RWPE2 (cell line): ENCODE data around the gene DNAJC27.

Experiments
- ATAC-seq: fragments of 200-7000 bp; cut with Tn5 transposase; 3 replicates; pipeline ENCODE4 v1.9.1; 2021; ENCODE audit warnings: low read depth
- DNase-seq: peaks from one replicate; pipeline ENCODE4 v3.0.0-alpha.2; 2020; ENCODE audit warnings: low spot score
- H3K27ac ChIP-seq: fragments of 450-650 bp; 2 replicates; pipeline ENCODE4 v1.5.1; 2017; ENCODE audit warnings: mild to moderate bottlenecking; ENCODE audit not compliant: poor library complexity, severe bottlenecking
- H3K27me3 ChIP-seq: fragments of 250-450 bp; sonication (Bioruptor Pico); 2 replicates; pipeline ENCODE4 v1.5.1; 2021; ENCODE audit warnings: mild to moderate bottlenecking, moderate library complexity; ENCODE audit not compliant: insufficient read depth, poor library complexity, severe bottlenecking
- H3K36me3 ChIP-seq: fragments of 250-450 bp; sonication (Bioruptor Pico); 2 replicates; pipeline ENCODE4 v1.5.1; 2020; ENCODE audit warnings: low read depth, mild to moderate bottlenecking, moderate library complexity
- H3K4me1 ChIP-seq: fragments of 250-450 bp; sonication (Bioruptor Pico); 2 replicates; pipeline ENCODE4 v1.5.1; 2021; ENCODE audit warnings: mild to moderate bottlenecking, moderate library complexity; ENCODE audit not compliant: insufficient read depth, poor library complexity, severe bottlenecking
- H3K4me3 ChIP-seq: fragments of 250-450 bp; sonication (Bioruptor Pico); 2 replicates; pipeline ENCODE4 v1.5.1; 2021; ENCODE audit warnings: mild to moderate bottlenecking, moderate library complexity; ENCODE audit not compliant: severe bottlenecking
- H3K9me3 ChIP-seq: fragments of 250-450 bp; sonication (Bioruptor Pico); 2 replicates; pipeline ENCODE4 v1.5.1; 2021; ENCODE audit warnings: mild to moderate bottlenecking, moderate library complexity; ENCODE audit not compliant: severe bottlenecking
- CTCF ChIP-seq: fragments of 450-650 bp; IDR thresholded peaks from one replicate; pipeline ENCODE4 v1.5.1; 2017; ENCODE audit warnings: mild to moderate bottlenecking, moderate library complexity; ENCODE audit not compliant: poor library complexity, severe bottlenecking

DNAJC27 gene

GRCh38 chr2:24994146-24994724 lies 22.5 kb upstream of the DNAJC27 start:
- H3K9me3 ChIP-seq, result no peaks in the 10 kb centered on the region
- DNase-seq (no peak), ATAC-seq (no peak)
- no peak overlapping the region for H3K27ac ChIP-seq
- no peak for TF ChIP-seq CTCF
- H3K4me1 ChIP-seq, result peaks cover 4% of the 10 kb centered on the region
- H3K27me3 ChIP-seq, result peaks cover 4% of the 10 kb centered on the region
- H3K36me3 ChIP-seq, result no peaks in the 10 kb centered on the region
- no peak overlapping the region for H3K4me3 ChIP-seq

GRCh38 chr2:24993406-24994145 lies 21.8 kb upstream of the DNAJC27 start:
- Histone ChIP-seq H3K4me3 (no peak overlapping the region), H3K36me3 (no peaks in the 10 kb centered on the region), H3K4me1 (peaks cover 4% of the 10 kb centered on the region), H3K9me3 (no peaks in the 10 kb centered on the region), H3K27me3 (peaks cover 4% of the 10 kb centered on the region), H3K27ac (no peak overlapping the region)
- TF ChIP-seq CTCF, result no peak
- ATAC-seq (no peak), DNase-seq (no peak)

- Histone ChIP-seq H3K4me3 (no peak overlapping the region), H3K27ac (no peak overlapping the region), H3K27me3 (no peaks in the 10 kb centered on the region), H3K4me1 (no peaks in the 10 kb centered on the region), H3K9me3 (no peaks in the 10 kb centered on the region), H3K36me3 (no peaks in the 10 kb centered on the region)
- ATAC-seq (no peak), DNase-seq (no peak)
- TF ChIP-seq CTCF, result no peak
Measured at GRCh38 chr2:24986372-24986771, 14.6 kb upstream of the DNAJC27 start.

- Histone ChIP-seq H3K27me3 (no peaks in the 10 kb centered on the region), H3K9me3 (no peaks in the 10 kb centered on the region), H3K27ac (no peak overlapping the region), H3K4me1 (no peaks in the 10 kb centered on the region), H3K36me3 (no peaks in the 10 kb centered on the region), H3K4me3 (no peak overlapping the region)
- ATAC-seq, result no peak
- DNase-seq, result no peak
- TF ChIP-seq CTCF, result no peak
Measured at GRCh38 chr2:24985511-24985910, 13.8 kb upstream of the DNAJC27 start.

GRCh38 chr2:24984912-24985311 lies 13.2 kb upstream of the DNAJC27 start:
- ATAC-seq, result no peak
- no peaks in the 10 kb centered on the region for H3K36me3 ChIP-seq

More at GRCh38 chr2:24984912-24985311, 13.2 kb upstream of the DNAJC27 start:
- TF ChIP-seq CTCF, result no peak
- Histone ChIP-seq H3K4me3 (no peak overlapping the region), H3K27me3 (no peaks in the 10 kb centered on the region), H3K9me3 (no peaks in the 10 kb centered on the region), H3K4me1 (no peaks in the 10 kb centered on the region), H3K27ac (no peak overlapping the region)
- no peak for DNase-seq
